ENCODE measurements around the gene ZNF512B.

Gene ZNF512B

GRCh38 chr20:64001607-64002011, 31.9 kb upstream of the ZNF512B start (continued):
- TF ChIP-seq PATZ1 (CRISPR knock-in tag; IDR thresholded peaks at IDR 0.05; ENCODE audit: borderline replicate concordance): no peak
- TF ChIP-seq ESRRG (CRISPR knock-in tag; IDR thresholded peaks at IDR 0.05): no peak

GRCh38 chr20:64000906-64001305, 31.2 kb upstream of the ZNF512B start:
- TF ChIP-seq CSRNP3 (CRISPR knock-in tag; IDR thresholded peaks at IDR 0.05) (no peak), SNAI2 (CRISPR knock-in tag; IDR thresholded peaks at IDR 0.05) (no peak), TOX (CRISPR knock-in tag; IDR thresholded peaks at IDR 0.05; ENCODE audit: borderline replicate concordance) (no peak), TSHZ2 (CRISPR knock-in tag; IDR thresholded peaks at IDR 0.05) (no peak), OSR1 (CRISPR knock-in tag; IDR thresholded peaks at IDR 0.05) (no peak), GLIS3 (CRISPR knock-in tag; IDR thresholded peaks at IDR 0.05) (no peak), ISL1 (CRISPR knock-in tag; IDR thresholded peaks at IDR 0.05) (no peak), CREB5 (CRISPR knock-in tag; IDR thresholded peaks at IDR 0.05; ENCODE audit: low read depth) (no peak), ZFP3 (CRISPR knock-in tag; IDR thresholded peaks at IDR 0.05) (no peak), ESRRG (CRISPR knock-in tag; IDR thresholded peaks at IDR 0.05) (no peak), TCF4 (CRISPR knock-in tag; IDR thresholded peaks at IDR 0.05; ENCODE audit: borderline replicate concordance) (no peak), ZC3H10 (CRISPR knock-in tag; IDR thresholded peaks at IDR 0.05) (no peak), ZNF8 (CRISPR knock-in tag; IDR thresholded peaks at IDR 0.05) (no peak), PATZ1 (CRISPR knock-in tag; IDR thresholded peaks at IDR 0.05; ENCODE audit: borderline replicate concordance) (no peak), CSDC2 (CRISPR knock-in tag; IDR thresholded peaks at IDR 0.05) (no peak), RARB (CRISPR knock-in tag; IDR thresholded peaks at IDR 0.05) (no peak), ARNTL (CRISPR knock-in tag; IDR thresholded peaks at IDR 0.05; ENCODE audit: borderline replicate concordance, low read depth) (no peak), ZFP30 (CRISPR knock-in tag; IDR thresholded peaks at IDR 0.05) (no peak), BACH2 (CRISPR knock-in tag; IDR thresholded peaks at IDR 0.05; ENCODE audit: borderline replicate concordance) (no peak), POU6F1 (CRISPR knock-in tag; IDR thresholded peaks at IDR 0.05; ENCODE audit: borderline replicate concordance, low read depth) (no peak)
- no peak for ATAC-seq

GRCh38 chr20:63982937-63983336, 13.2 kb upstream of the ZNF512B start:
- no peak for ATAC-seq
- TF ChIP-seq TSHZ2 (CRISPR knock-in tag; IDR thresholded peaks at IDR 0.05) (no peak), BACH2 (CRISPR knock-in tag; IDR thresholded peaks at IDR 0.05; ENCODE audit: borderline replicate concordance) (no peak), ZNF8 (CRISPR knock-in tag; IDR thresholded peaks at IDR 0.05) (no peak), POU6F1 (CRISPR knock-in tag; IDR thresholded peaks at IDR 0.05; ENCODE audit: borderline replicate concordance, low read depth) (no peak), PATZ1 (CRISPR knock-in tag; IDR thresholded peaks at IDR 0.05; ENCODE audit: borderline replicate concordance) (no peak), SNAI2 (CRISPR knock-in tag; IDR thresholded peaks at IDR 0.05) (no peak)

Data from SK-N-SH treated with all-trans-retinoic acid at 6 μM for 48 hours (cell line).